ENCODE data around the gene POU6F2.

POU6F2 gene

GRCh38 chr7:39128287-39128843 is 150.7 kb downstream of the POU6F2 start:
- DNase-seq (ENCODE audit: low read depth) = no peak

- no peak for DNase-seq (ENCODE audit: low read depth)
These were observed 152.6 kb downstream of the POU6F2 start for GRCh38 chr7:39130274-39130673.

DNA sequence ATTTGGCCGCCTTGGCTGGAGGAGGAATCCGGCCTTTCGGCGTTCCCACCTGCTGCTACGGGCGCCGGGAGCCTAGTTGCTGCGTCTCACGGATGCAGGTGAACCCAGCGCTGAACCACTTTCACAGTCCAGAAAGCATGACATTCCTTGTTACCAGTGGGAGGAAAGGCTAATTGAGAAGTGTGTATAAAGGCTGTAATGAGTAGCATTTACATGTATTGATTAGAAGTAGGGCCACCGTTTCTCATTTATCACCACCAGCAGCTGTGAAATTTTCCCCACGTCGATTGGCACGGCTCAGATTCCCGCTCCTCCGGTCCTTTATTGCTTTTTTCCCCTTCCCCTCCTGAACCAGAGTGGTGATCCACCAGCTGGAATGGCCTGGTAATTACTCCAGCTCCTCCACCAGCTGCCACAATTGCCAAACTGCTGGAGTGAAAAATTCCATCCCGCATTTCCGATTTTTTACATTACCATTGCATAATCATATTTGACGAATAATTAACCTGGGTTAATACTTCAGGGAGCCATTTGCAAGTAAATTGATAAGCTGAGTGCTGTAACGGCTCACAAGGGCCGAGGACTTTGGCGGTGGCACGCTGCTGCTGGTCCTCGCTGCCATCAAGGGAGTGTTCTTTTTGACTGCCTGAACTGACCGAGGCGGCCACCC is 153.3 kb downstream of the POU6F2 start:
- no peak for DNase-seq (ENCODE audit: low read depth)

DNA sequence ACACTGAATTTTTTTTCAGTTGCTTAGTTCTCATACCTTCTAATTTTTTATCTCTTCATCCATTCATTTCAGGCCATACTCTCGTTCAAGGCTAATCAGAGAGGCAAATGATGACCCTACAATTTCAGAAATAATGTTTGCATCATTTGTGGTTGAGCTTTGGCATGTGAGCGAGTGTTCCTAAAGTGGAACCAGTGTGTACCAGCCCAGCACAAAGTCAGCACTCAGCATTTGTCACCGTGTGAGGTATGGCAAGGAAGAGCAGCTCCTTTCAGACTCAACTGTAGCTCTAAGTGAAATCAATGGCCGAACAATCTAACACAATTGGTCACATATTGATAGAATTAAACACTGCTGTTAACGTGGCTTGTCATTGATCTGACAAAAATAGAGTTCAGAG is 154.6 kb downstream of the POU6F2 start:
- DNase-seq (ENCODE audit: low read depth) = no peak

- no peak for DNase-seq (ENCODE audit: low read depth)
These were observed 155.4 kb downstream of the POU6F2 start for GRCh38 chr7:39133088-39133487.

DNA sequence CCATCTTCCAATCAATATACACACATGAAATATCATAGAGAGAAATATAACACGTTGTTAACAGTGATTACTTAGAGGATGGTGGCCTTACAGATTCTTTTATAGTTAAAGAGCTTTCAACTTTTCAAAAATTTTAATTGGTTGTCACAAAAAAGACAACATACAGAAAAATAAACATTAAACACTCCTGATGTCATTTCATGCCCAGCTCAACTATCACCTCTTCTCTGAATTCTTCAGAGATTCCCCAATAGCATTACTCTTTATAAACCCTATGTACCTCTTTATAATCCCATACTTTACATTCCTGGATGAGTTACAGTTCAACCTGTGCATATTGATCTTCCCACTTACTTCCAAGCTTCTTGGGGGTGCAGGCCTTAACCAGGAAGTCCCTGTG is 159.8 kb downstream of the POU6F2 start:
- no peak for DNase-seq (ENCODE audit: low read depth)

DNA sequence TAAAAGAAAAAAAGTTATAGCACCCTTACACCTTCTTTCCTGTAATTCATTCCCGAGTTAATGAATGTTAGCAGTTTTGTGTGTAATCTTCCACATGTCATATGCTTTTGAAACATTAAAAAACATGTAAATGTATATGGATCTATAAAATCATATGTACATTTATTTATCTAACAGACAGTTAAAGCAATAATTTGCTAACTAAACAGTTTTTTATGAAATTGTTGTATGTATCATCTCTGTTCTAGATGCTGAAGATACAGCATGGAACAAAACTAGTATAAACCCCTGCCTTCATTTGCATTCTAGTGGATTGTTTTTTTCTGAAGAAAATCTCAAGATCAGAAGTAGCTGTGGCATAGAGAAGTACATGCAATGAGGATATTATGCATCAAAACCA is 165.0 kb downstream of the POU6F2 start:
- no peak for DNase-seq (ENCODE audit: low read depth)

DNA sequence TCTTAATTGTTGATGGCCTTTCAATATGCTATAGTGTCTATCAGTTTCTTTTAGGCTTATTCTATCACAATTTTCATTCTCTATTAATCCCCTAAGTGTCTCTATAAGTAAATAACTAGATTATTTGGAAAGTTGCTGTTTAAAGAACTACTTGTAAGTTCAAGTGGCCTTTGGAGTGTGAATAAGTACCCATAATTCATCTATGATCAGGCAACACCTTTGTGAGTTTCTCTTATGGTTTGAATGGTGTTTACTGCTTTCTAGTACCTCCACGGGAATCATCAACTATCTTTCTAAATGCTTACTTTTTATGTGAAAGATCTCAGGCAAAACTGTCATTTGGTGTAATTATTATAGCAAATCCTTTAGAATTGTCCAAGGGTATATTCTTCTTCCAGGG is 166.7 kb downstream of the POU6F2 start:
- no peak for DNase-seq (ENCODE audit: low read depth)

GRCh38 chr7:39145283-39145682 is 167.6 kb downstream of the POU6F2 start:
- DNase-seq (ENCODE audit: low read depth) = no peak

DNA sequence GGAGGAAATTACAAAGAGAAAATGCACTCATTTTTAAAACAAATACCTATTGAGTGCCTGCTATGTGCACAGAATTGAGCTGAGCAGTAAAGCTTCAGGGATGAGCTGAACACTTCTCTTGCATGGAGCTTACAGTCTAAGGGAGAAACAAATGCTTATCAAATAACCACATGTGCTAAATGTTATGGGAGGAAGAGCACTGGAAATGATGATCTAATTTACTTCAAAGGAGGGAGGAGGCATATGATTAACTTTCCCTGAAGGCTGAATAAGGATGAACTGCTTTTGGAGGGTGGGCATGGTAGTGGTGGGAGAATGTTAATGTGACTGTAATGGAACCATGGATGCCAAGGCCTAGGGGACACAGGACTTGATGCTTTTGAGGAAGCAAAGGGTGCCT is 168.2 kb downstream of the POU6F2 start:
- DNase-seq (ENCODE audit: low read depth) = no peak

- no peak for DNase-seq (ENCODE audit: low read depth)
These were observed 175.0 kb downstream of the POU6F2 start for GRCh38 chr7:39152701-39153100.

GRCh38 chr7:39153113-39153512 is 175.4 kb downstream of the POU6F2 start:
- no peak for DNase-seq (ENCODE audit: low read depth)

GRCh38 chr7:39153647-39154046 is 175.9 kb downstream of the POU6F2 start:
- DNase-seq (ENCODE audit: low read depth) = no peak

GRCh38 chr7:39154815-39155214 is 177.1 kb downstream of the POU6F2 start:
- DNase-seq (ENCODE audit: low read depth) = no peak

GRCh38 chr7:39158367-39158766 is 180.7 kb downstream of the POU6F2 start:
- DNase-seq (ENCODE audit: low read depth) = no peak

GRCh38 chr7:39161903-39162302 is 184.2 kb downstream of the POU6F2 start:
- DNase-seq (ENCODE audit: low read depth) = no peak

- no peak for DNase-seq (ENCODE audit: low read depth)
These were observed 187.2 kb downstream of the POU6F2 start for GRCh38 chr7:39164887-39165286.

DNA sequence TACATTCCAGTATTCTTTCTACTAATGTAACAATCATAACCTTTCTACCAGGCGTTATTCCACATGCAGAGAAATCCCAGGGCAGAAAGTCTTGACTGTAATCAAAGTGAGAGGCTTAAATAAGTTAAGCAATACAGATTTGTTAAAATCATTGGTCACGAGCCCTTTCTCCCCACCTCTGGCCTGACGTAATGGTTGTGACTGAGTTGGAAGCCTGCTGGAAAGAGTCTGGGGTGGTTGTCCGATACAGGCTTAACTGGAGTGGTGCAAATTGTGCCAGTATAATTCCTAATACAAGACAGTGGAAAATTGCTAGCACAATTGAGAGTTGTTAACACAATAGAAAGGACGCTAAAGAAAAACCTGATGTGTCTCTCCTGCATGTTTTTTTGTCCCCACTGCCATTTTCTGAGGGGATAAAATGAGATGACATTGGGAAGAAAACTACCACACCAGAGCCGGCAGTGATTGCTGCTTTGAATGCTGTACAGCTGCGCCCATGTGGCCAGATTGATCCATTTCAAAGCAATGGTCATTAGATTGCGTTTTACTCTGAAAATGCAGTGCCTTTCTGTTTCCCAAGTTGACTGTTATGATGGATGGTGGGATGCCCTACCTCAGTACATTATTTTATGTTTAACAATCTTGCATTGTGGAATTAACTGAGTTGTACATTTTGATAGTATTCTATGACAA is 190.8 kb downstream of the POU6F2 start:
- no peak for DNase-seq (ENCODE audit: low read depth)

DNA sequence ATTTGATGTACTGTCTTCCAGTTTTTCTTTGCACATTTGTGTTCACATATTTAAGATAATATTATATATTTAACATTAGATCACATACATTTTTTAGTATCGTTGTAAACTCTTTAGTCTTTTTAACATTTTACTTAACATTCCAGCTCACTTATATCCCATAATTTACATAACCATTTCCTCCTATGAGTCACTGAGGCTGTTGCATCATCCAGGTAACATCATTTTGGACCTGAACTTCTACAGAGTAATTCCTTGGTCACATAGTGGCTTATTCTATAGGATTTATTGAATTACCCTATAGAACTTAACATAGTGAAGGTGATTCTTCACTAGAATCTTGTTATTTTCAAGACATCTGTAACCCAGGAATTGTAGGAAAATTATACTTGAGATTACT is 194.4 kb downstream of the POU6F2 start:
- no peak for DNase-seq (ENCODE audit: low read depth)

- no peak for DNase-seq (ENCODE audit: low read depth)
These were observed 203.7 kb downstream of the POU6F2 start for GRCh38 chr7:39181398-39181797.

GRCh38 chr7:39183796-39184195 is 206.1 kb downstream of the POU6F2 start:
- DNase-seq (ENCODE audit: low read depth) = no peak

GRCh38 chr7:39184391-39184790 is 206.7 kb downstream of the POU6F2 start:
- DNase-seq (ENCODE audit: low read depth) = no peak

GRCh38 chr7:39186131-39186530 is 208.4 kb downstream of the POU6F2 start:
- no peak for DNase-seq (ENCODE audit: low read depth)

DNA sequence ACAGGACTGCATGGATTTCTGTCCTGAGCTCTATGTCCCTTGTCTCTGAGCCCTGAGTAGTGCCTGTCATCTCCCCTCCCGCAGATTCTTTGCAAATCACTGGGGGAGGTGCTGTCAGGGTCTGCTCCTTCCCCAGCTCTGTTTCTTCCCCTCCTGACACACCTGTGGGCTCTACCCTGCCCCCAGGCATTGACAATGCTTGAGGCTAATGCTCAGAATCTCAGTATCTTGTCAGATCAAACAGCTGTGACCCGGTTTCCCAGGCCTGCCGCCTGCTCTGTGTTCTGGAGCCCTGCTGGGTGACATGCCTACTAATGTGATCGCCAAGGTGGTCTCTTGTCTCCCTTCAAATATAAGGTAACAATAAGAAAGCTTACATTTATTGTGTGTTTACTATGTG is 209.0 kb downstream of the POU6F2 start:
- DNase-seq (ENCODE audit: low read depth) = no peak

All from CMK (cell line).